HEK293 (cell line): ENCODE measurements around the gene TESK2.

Source experiments
- CTCF ChIA-PET: fragments of 350-600 bp; formaldehyde crosslinking; extraction: SDS; loops from one replicate; lab custom pipeline; 2021; ENCODE audit warnings: antibody characterized with exemption; lab: Yijun Ruan, JAX
- POLR2A ChIA-PET: fragments of 300-600 bp; formaldehyde crosslinking; extraction: SDS; loops from one replicate; lab custom pipeline; 2020; ENCODE audit warnings: antibody characterized with exemption, inconsistent platforms; lab: Yijun Ruan, JAX
- H3K27ac ChIP-seq: fragments of 200-500 bp; sonication (Bioruptor generic); 2 replicates; pipeline ENCODE4 v1.5.1; 2014; ENCODE audit warnings: low read depth, low read length, control low read depth, inconsistent platforms; ENCODE audit errors: extremely low read depth
- H3K36me3 ChIP-seq, 2 experiments: fragments of 200-500 bp in 1 of 2; sonication (Bioruptor generic) in 1 of 2; 1 replicate in 1 of 2; 2 replicates in 1 of 2; pipeline ENCODE4 v1.5.1; 2014 to 2017; ENCODE audit warnings: inconsistent platforms in 2 of 2, low read length in 2 of 2; ENCODE audit not compliant: control insufficient read depth in 2 of 2, insufficient read depth in 1 of 2
- H3K4me1 ChIP-seq: fragments of 200-500 bp; sonication (Bioruptor generic); 2 replicates; pipeline ENCODE4 v1.5.1; 2014; ENCODE audit warnings: mild to moderate bottlenecking, low read length, inconsistent platforms; ENCODE audit not compliant: control insufficient read depth, insufficient read depth
- H3K4me3 ChIP-seq: 2 replicates; pipeline ENCODE4 v1.5.1; 2011; ENCODE audit warnings: low read depth, mild to moderate bottlenecking, control low read depth, low read length, moderate library complexity
- H3K9me3 ChIP-seq: fragments of 200-500 bp; sonication (Bioruptor generic); 2 replicates; pipeline ENCODE4 v1.5.1; 2014; ENCODE audit warnings: low read depth, low read length, inconsistent platforms; ENCODE audit not compliant: control insufficient read depth, insufficient read depth
- GLIS1 ChIP-seq: fragments of 450-650 bp; formaldehyde crosslinking; IDR thresholded peaks from 2 replicates; pipeline ENCODE4 v1.5.1; 2016; ENCODE audit warnings: missing biosample characterization, missing genetic modification characterization
- HOXD13 ChIP-seq: sonication (generic); formaldehyde crosslinking; IDR thresholded peaks from 2 replicates; pipeline ENCODE4 v1.8.0; 2022; ENCODE audit warnings: missing genetic modification reagents, borderline replicate concordance
- KLF1 ChIP-seq: fragments of 450-650 bp; formaldehyde crosslinking; IDR thresholded peaks from 2 replicates; pipeline ENCODE4 v1.5.1; 2016; ENCODE audit warnings: missing biosample characterization, missing genetic modification characterization
- ZNF10 ChIP-seq: fragments of 450-650 bp; formaldehyde crosslinking; IDR thresholded peaks from 2 replicates; pipeline ENCODE4 v1.5.1; 2017; ENCODE audit warnings: missing biosample characterization, missing genetic modification characterization
- ZNF146 ChIP-seq: fragments of 450-650 bp; formaldehyde crosslinking; IDR thresholded peaks from 2 replicates; pipeline ENCODE4 v1.5.1; 2016; ENCODE audit warnings: missing biosample characterization, missing genetic modification characterization
- ZNF19 ChIP-seq: fragments of 450-650 bp; formaldehyde crosslinking; IDR thresholded peaks from 2 replicates; pipeline ENCODE4; 2016; ENCODE audit warnings: missing biosample characterization, missing genetic modification characterization, low read depth
- ZNF701 ChIP-seq: fragments of 450-650 bp; formaldehyde crosslinking; IDR thresholded peaks from 2 replicates; pipeline ENCODE4 v1.5.1; 2016; ENCODE audit warnings: missing biosample characterization, missing genetic modification characterization
- TF ChIP-seq, protein P1 (sequence below): fragments of 450-650 bp; formaldehyde crosslinking; IDR thresholded peaks from 2 replicates; pipeline ENCODE4 v1.5.1; 2017; ENCODE audit warnings: missing biosample characterization, missing genetic modification characterization
- TF ChIP-seq, protein P2 (sequence below): fragments of 450-650 bp; formaldehyde crosslinking; IDR thresholded peaks from 2 replicates; pipeline ENCODE4 v1.5.1; 2016; ENCODE audit warnings: missing biosample characterization, missing genetic modification characterization
- TF ChIP-seq, protein P3 (sequence below): fragments of 450-650 bp; formaldehyde crosslinking; IDR thresholded peaks from 2 replicates; pipeline ENCODE4 v1.5.1; 2016; ENCODE audit warnings: missing biosample characterization, missing genetic modification characterization, low read depth
- TF ChIP-seq, protein P4 (sequence below): fragments of 450-650 bp; formaldehyde crosslinking; IDR thresholded peaks from 2 replicates; pipeline ENCODE4 v1.5.1; 2016; ENCODE audit warnings: missing biosample characterization, missing genetic modification characterization
- TF ChIP-seq, protein P5 (sequence below): fragments of 450-650 bp; formaldehyde crosslinking; IDR thresholded peaks from 2 replicates; pipeline ENCODE4 v1.5.1; 2016; ENCODE audit warnings: missing biosample characterization, missing genetic modification characterization
- TF ChIP-seq, protein P6 (sequence below): fragments of 450-650 bp; formaldehyde crosslinking; IDR thresholded peaks from 2 replicates; pipeline ENCODE4 v1.5.1; 2017; ENCODE audit warnings: missing biosample characterization, missing genetic modification characterization
- TF ChIP-seq, protein P7 (sequence below): fragments of 450-650 bp; formaldehyde crosslinking; IDR thresholded peaks from 2 replicates; pipeline ENCODE4 v1.5.1; 2016; ENCODE audit warnings: missing biosample characterization, missing genetic modification characterization, borderline replicate concordance
- TF ChIP-seq, protein P8 (sequence below): fragments of 450-650 bp; formaldehyde crosslinking; IDR thresholded peaks from 2 replicates; pipeline ENCODE4 v1.5.1; 2016; ENCODE audit warnings: missing biosample characterization, missing genetic modification characterization

TESK2 gene

DNA sequence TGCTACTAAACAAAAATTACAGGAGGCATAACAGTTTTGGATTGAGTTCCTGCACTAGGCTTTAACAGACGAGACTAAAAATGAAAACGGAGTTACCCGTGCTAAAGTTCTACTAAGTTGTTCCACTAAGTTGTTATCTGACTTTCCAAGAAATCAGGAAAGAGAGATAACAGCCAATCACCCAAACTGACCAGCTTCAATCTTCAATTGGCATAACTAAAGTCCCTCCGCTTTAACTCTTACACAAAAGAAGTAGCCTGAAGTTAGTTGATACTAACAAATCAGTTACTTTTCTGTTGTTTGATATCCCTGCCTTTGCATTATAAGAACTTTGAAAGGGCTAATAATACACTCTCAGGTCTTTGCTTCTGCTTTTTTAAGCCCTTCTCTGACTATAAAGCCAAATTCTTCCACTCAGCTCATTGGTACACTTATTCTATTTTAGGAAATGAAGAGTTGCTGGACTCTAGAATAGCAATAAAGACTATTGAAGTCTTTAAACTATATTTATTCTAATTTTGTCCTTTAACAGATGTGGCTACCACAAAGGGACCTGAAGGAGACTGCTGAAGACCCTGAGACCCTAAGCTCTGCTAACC lies 61.3 kb downstream of the TESK2 start:
- ChIA-PET POLR2A (no interaction called here), CTCF (no interaction called here)
- H3K36me3 ChIP-seq: no peaks in the 10 kb centered on the region
- TF ChIP-seq, protein P1, sequence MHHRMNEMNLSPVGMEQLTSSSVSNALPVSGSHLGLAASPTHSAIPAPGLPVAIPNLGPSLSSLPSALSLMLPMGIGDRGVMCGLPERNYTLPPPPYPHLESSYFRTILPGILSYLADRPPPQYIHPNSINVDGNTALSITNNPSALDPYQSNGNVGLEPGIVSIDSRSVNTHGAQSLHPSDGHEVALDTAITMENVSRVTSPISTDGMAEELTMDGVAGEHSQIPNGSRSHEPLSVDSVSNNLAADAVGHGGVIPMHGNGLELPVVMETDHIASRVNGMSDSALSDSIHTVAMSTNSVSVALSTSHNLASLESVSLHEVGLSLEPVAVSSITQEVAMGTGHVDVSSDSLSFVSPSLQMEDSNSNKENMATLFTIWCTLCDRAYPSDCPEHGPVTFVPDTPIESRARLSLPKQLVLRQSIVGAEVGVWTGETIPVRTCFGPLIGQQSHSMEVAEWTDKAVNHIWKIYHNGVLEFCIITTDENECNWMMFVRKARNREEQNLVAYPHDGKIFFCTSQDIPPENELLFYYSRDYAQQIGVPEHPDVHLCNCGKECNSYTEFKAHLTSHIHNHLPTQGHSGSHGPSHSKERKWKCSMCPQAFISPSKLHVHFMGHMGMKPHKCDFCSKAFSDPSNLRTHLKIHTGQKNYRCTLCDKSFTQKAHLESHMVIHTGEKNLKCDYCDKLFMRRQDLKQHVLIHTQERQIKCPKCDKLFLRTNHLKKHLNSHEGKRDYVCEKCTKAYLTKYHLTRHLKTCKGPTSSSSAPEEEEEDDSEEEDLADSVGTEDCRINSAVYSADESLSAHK (tag by site-specific recombination): no peak
- TF ChIP-seq, protein P2, sequence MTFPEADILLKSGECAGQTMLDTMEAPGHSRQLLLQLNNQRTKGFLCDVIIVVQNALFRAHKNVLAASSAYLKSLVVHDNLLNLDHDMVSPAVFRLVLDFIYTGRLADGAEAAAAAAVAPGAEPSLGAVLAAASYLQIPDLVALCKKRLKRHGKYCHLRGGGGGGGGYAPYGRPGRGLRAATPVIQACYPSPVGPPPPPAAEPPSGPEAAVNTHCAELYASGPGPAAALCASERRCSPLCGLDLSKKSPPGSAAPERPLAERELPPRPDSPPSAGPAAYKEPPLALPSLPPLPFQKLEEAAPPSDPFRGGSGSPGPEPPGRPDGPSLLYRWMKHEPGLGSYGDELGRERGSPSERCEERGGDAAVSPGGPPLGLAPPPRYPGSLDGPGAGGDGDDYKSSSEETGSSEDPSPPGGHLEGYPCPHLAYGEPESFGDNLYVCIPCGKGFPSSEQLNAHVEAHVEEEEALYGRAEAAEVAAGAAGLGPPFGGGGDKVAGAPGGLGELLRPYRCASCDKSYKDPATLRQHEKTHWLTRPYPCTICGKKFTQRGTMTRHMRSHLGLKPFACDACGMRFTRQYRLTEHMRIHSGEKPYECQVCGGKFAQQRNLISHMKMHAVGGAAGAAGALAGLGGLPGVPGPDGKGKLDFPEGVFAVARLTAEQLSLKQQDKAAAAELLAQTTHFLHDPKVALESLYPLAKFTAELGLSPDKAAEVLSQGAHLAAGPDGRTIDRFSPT (tag by site-specific recombination): no peak
- TF ChIP-seq, protein P3, sequence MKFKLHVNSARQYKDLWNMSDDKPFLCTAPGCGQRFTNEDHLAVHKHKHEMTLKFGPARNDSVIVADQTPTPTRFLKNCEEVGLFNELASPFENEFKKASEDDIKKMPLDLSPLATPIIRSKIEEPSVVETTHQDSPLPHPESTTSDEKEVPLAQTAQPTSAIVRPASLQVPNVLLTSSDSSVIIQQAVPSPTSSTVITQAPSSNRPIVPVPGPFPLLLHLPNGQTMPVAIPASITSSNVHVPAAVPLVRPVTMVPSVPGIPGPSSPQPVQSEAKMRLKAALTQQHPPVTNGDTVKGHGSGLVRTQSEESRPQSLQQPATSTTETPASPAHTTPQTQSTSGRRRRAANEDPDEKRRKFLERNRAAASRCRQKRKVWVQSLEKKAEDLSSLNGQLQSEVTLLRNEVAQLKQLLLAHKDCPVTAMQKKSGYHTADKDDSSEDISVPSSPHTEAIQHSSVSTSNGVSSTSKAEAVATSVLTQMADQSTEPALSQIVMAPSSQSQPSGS (tag by site-specific recombination): no peak
- TF ChIP-seq, protein P4, sequence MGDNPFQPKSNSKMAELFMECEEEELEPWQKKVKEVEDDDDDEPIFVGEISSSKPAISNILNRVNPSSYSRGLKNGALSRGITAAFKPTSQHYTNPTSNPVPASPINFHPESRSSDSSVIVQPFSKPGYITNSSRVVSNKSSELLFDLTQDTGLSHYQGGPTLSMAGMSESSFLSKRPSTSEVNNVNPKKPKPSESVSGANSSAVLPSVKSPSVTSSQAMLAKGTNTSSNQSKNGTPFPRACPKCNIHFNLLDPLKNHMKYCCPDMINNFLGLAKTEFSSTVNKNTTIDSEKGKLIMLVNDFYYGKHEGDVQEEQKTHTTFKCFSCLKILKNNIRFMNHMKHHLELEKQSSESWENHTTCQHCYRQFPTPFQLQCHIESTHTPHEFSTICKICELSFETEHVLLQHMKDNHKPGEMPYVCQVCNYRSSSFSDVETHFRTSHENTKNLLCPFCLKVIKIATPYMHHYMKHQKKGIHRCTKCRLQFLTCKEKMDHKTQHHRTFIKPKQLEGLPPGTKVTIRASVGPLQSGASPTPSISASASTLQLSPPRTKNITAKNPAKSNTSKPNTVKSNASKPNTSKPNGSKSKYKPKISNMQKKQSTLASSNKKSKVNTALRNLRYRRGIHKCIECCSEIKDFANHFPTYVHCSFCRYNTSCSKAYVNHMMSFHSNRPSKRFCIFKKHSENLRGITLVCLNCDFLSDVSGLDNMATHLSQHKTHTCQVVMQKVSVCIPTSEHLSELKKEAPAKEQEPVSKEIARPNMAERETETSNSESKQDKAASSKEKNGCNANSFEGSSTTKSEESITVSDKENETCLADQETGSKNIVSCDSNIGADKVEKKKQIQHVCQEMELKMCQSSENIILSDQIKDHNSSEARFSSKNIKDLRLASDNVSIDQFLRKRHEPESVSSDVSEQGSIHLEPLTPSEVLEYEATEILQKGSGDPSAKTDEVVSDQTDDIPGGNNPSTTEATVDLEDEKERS (tag by site-specific recombination): no peak
- TF ChIP-seq ZNF19 (tag by site-specific recombination) (no peak), KLF1 (tag by site-specific recombination) (no peak), GLIS1 (tag by site-specific recombination) (no peak), ZNF701 (no peak), HOXD13 (CRISPR knock-in tag) (no peak), ZNF146 (tag by site-specific recombination) (no peak), ZNF10 (tag by site-specific recombination) (no peak)
- TF ChIP-seq, protein P5, sequence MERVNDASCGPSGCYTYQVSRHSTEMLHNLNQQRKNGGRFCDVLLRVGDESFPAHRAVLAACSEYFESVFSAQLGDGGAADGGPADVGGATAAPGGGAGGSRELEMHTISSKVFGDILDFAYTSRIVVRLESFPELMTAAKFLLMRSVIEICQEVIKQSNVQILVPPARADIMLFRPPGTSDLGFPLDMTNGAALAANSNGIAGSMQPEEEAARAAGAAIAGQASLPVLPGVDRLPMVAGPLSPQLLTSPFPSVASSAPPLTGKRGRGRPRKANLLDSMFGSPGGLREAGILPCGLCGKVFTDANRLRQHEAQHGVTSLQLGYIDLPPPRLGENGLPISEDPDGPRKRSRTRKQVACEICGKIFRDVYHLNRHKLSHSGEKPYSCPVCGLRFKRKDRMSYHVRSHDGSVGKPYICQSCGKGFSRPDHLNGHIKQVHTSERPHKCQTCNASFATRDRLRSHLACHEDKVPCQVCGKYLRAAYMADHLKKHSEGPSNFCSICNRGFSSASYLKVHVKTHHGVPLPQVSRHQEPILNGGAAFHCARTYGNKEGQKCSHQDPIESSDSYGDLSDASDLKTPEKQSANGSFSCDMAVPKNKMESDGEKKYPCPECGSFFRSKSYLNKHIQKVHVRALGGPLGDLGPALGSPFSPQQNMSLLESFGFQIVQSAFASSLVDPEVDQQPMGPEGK (tag by site-specific recombination): no peak
- TF ChIP-seq, protein P6, sequence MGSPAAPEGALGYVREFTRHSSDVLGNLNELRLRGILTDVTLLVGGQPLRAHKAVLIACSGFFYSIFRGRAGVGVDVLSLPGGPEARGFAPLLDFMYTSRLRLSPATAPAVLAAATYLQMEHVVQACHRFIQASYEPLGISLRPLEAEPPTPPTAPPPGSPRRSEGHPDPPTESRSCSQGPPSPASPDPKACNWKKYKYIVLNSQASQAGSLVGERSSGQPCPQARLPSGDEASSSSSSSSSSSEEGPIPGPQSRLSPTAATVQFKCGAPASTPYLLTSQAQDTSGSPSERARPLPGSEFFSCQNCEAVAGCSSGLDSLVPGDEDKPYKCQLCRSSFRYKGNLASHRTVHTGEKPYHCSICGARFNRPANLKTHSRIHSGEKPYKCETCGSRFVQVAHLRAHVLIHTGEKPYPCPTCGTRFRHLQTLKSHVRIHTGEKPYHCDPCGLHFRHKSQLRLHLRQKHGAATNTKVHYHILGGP: no peak
- TF ChIP-seq, protein P7, sequence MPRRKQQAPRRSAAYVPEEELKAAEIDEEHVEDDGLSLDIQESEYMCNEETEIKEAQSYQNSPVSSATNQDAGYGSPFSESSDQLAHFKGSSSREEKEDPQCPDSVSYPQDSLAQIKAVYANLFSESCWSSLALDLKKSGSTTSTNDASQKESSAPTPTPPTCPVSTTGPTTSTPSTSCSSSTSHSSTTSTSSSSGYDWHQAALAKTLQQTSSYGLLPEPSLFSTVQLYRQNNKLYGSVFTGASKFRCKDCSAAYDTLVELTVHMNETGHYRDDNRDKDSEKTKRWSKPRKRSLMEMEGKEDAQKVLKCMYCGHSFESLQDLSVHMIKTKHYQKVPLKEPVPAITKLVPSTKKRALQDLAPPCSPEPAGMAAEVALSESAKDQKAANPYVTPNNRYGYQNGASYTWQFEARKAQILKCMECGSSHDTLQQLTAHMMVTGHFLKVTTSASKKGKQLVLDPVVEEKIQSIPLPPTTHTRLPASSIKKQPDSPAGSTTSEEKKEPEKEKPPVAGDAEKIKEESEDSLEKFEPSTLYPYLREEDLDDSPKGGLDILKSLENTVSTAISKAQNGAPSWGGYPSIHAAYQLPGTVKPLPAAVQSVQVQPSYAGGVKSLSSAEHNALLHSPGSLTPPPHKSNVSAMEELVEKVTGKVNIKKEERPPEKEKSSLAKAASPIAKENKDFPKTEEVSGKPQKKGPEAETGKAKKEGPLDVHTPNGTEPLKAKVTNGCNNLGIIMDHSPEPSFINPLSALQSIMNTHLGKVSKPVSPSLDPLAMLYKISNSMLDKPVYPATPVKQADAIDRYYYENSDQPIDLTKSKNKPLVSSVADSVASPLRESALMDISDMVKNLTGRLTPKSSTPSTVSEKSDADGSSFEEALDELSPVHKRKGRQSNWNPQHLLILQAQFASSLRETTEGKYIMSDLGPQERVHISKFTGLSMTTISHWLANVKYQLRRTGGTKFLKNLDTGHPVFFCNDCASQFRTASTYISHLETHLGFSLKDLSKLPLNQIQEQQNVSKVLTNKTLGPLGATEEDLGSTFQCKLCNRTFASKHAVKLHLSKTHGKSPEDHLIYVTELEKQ (tag by site-specific recombination): no peak
- TF ChIP-seq, protein P8, sequence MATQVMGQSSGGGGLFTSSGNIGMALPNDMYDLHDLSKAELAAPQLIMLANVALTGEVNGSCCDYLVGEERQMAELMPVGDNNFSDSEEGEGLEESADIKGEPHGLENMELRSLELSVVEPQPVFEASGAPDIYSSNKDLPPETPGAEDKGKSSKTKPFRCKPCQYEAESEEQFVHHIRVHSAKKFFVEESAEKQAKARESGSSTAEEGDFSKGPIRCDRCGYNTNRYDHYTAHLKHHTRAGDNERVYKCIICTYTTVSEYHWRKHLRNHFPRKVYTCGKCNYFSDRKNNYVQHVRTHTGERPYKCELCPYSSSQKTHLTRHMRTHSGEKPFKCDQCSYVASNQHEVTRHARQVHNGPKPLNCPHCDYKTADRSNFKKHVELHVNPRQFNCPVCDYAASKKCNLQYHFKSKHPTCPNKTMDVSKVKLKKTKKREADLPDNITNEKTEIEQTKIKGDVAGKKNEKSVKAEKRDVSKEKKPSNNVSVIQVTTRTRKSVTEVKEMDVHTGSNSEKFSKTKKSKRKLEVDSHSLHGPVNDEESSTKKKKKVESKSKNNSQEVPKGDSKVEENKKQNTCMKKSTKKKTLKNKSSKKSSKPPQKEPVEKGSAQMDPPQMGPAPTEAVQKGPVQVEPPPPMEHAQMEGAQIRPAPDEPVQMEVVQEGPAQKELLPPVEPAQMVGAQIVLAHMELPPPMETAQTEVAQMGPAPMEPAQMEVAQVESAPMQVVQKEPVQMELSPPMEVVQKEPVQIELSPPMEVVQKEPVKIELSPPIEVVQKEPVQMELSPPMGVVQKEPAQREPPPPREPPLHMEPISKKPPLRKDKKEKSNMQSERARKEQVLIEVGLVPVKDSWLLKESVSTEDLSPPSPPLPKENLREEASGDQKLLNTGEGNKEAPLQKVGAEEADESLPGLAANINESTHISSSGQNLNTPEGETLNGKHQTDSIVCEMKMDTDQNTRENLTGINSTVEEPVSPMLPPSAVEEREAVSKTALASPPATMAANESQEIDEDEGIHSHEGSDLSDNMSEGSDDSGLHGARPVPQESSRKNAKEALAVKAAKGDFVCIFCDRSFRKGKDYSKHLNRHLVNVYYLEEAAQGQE (tag by site-specific recombination): no peak
- no peak overlapping the region for H3K4me3 ChIP-seq
- H3K27ac ChIP-seq: no peak overlapping the region
- H3K4me1 ChIP-seq: no peaks in the 10 kb centered on the region
- H3K9me3 ChIP-seq: no peaks in the 10 kb centered on the region
